Kidney epithelial cell (primary cell): ENCODE measurements around the gene MCRIP1. TPM values are rescaled to one million over a fixed set of nuclear protein-coding genes. Genes with fewer than 3 reads are reported as not detected.
"Not testable (repeated sequence)": the region's sequence is repeated elsewhere in the genome, so short reads cannot be mapped to it uniquely, and the experiment has no call there.

Source experiments
- DNase-seq: peaks from one replicate; pipeline ENCODE4 v3.0.0-alpha.2; 2010; ENCODE audit warnings: low read depth
- H3K27me3 ChIP-seq: 2 replicates; pipeline ENCODE4 v1.6.0; 2011; ENCODE audit warnings: low read length; ENCODE audit not compliant: control insufficient read depth, insufficient read depth
- H3K36me3 ChIP-seq: 2 replicates; pipeline ENCODE4 v1.5.1; 2011; ENCODE audit warnings: low read length; ENCODE audit not compliant: control insufficient read depth, insufficient read depth
- H3K4me3 ChIP-seq: 2 replicates; pipeline ENCODE4 v1.5.1; 2011; ENCODE audit warnings: low read depth, mild to moderate bottlenecking, control low read depth, low read length
- CTCF ChIP-seq: IDR thresholded peaks from 2 replicates; pipeline ENCODE4 v1.5.1; 2011; ENCODE audit warnings: mild to moderate bottlenecking, moderate library complexity, low read length, control low read depth, inconsistent platforms; ENCODE audit not compliant: insufficient read depth, poor library complexity, severe bottlenecking
- total RNA-seq: library from RNA; depleted of rRNA; stranded (reverse); fragments of >200 nt; gene quantifications from 2 replicates; pipeline ENCODE4 v1.2.3, GENCODE V29; 2015

MCRIP1 gene
- total RNA-seq, 1 donor from 2014 or later: 131 TPM

- Histone ChIP-seq H3K4me3 (no peak overlapping the region), H3K36me3 (no peaks in the 10 kb centered on the region), H3K27me3 (peaks cover 2% of the 10 kb centered on the region)
- DNase-seq: no peak
- TF ChIP-seq CTCF: no peak
Measured at GRCh38 chr17:81840826-81841778, 8.0 kb upstream of the MCRIP1 start.

GRCh38 chr17:81840059-81840458, 7.0 kb upstream of the MCRIP1 start:
- DNase-seq, H3K27me3 ChIP-seq, H3K4me3 ChIP-seq, H3K36me3 ChIP-seq: not testable (repeated sequence)

- no peak for TF ChIP-seq CTCF
- no peak overlapping the region for H3K4me3 ChIP-seq
Measured at GRCh38 chr17:81839301-81839700, 6.2 kb upstream of the MCRIP1 start.

GRCh38 chr17:81838753-81839255, 5.7 kb upstream of the MCRIP1 start:
- Histone ChIP-seq H3K36me3 (no peaks in the 10 kb centered on the region), H3K27me3 (peaks cover 2% of the 10 kb centered on the region), H3K4me3 (no peak overlapping the region)
- DNase-seq: no peak
- no peak for TF ChIP-seq CTCF

More at GRCh38 chr17:81839301-81839700, 6.2 kb upstream of the MCRIP1 start:
- no peaks in the 10 kb centered on the region for H3K36me3 ChIP-seq
- no peak for DNase-seq
- H3K27me3 ChIP-seq: peaks cover 2% of the 10 kb centered on the region

GRCh38 chr17:81837641-81838040, 4.5 kb upstream of the MCRIP1 start:
- TF ChIP-seq CTCF: no peak
- no peak for DNase-seq
- Histone ChIP-seq H3K36me3 (no peaks in the 10 kb centered on the region), H3K4me3 (no peak overlapping the region), H3K27me3 (peaks cover 2% of the 10 kb centered on the region)

GRCh38 chr17:81834831-81835267, 1.8 kb upstream of the MCRIP1 start, which contains the start of gene PPP1R27:
Gene PPP1R27 (minus strand): TSS chr17:81835050. CDS start chr17:81834953, 97 bp downstream.
- no peak for DNase-seq
- peaks cover 2% of the 10 kb centered on the region for H3K27me3 ChIP-seq
- H3K4me3 ChIP-seq: peak within 1 kb of the TSS; percentile 55
- H3K36me3 ChIP-seq: no peaks in the 10 kb centered on the region
- no peak for TF ChIP-seq CTCF
